Ascending aorta (tissue), 2 donors: ENCODE data around the gene ZNF215. TPM values are rescaled to one million over a fixed set of nuclear protein-coding genes. Genes with fewer than 3 reads are reported as not detected.
A peak's percentile ranks its signal among the peaks of the same experiment; 100 is the strongest.

Experiments
- DNase-seq, 2 donors: peaks; one replicate each; pipeline ENCODE4 v3.0.0-alpha.2; 2019; ENCODE audit warnings: low spot score in 2 of 2
- H3K27ac ChIP-seq, 2 donors: fragments of 200-600 bp; sonication (generic); one replicate each; pipeline ENCODE4 v1.5.1; 2016 to 2017; ENCODE audit warnings: mild to moderate bottlenecking in 1 of 2
- H3K27me3 ChIP-seq: fragments of 200-600 bp; sonication (generic); one replicate; pipeline ENCODE4 v1.5.1; 2017
- H3K36me3 ChIP-seq, 2 donors: fragments of 200-600 bp; sonication (generic); one replicate each; pipeline ENCODE4 v1.5.1; 2016
- H3K4me1 ChIP-seq, 2 donors: fragments of 200-600 bp; sonication (generic); one replicate each; pipeline ENCODE4 v1.5.1; 2016 to 2017; ENCODE audit warnings: mild to moderate bottlenecking in 1 of 2
- H3K4me3 ChIP-seq, 2 donors: fragments of 200-600 bp; sonication (generic); one replicate each; pipeline ENCODE4 v1.5.1; 2016 to 2017; ENCODE audit warnings: mild to moderate bottlenecking in 1 of 2
- H3K9me3 ChIP-seq, 2 donors: fragments of 200-600 bp; sonication (generic); one replicate each; pipeline ENCODE4 v1.5.1; 2016
- intact Hi-C: fragments of 100-400 bp; cut with DNase I; formaldehyde crosslinking; loops from one replicate; pipeline ENCODE4 v1.15.1; 2023
- total RNA-seq: library from RNA; depleted of rRNA; stranded (reverse); fragments of >200 nt; gene quantifications from one replicate; pipeline ENCODE4 v1.1.0, GENCODE V29; 2016
- TF ChIP-seq, protein P1 (sequence below), 3 experiments: fragments of 200-600 bp in 2 of 3; fragments of 450-650 bp in 1 of 3; sonication (generic) in 2 of 3; IDR thresholded peaks; one replicate each; pipeline ENCODE4 v1.5.1; 2016 to 2019; ENCODE audit warnings: antibody characterized with exemption in 3 of 3, mild to moderate bottlenecking in 1 of 3, moderate library complexity in 1 of 3

The ZNF215 gene
- total RNA-seq, 1 donor from 2014 or later, result not detected

GRCh38 chr11:6911378-6911777, 14.8 kb upstream of the ZNF215 start:
- no peak for DNase-seq
- TF ChIP-seq, protein P1, sequence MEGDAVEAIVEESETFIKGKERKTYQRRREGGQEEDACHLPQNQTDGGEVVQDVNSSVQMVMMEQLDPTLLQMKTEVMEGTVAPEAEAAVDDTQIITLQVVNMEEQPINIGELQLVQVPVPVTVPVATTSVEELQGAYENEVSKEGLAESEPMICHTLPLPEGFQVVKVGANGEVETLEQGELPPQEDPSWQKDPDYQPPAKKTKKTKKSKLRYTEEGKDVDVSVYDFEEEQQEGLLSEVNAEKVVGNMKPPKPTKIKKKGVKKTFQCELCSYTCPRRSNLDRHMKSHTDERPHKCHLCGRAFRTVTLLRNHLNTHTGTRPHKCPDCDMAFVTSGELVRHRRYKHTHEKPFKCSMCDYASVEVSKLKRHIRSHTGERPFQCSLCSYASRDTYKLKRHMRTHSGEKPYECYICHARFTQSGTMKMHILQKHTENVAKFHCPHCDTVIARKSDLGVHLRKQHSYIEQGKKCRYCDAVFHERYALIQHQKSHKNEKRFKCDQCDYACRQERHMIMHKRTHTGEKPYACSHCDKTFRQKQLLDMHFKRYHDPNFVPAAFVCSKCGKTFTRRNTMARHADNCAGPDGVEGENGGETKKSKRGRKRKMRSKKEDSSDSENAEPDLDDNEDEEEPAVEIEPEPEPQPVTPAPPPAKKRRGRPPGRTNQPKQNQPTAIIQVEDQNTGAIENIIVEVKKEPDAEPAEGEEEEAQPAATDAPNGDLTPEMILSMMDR (IDR thresholded peaks at IDR 0.05), result no peak
- no peaks in the 10 kb centered on the region for H3K36me3 ChIP-seq
- no peaks in the 10 kb centered on the region for H3K27me3 ChIP-seq
- H3K9me3 ChIP-seq, result no peaks in the 10 kb centered on the region
- H3K4me3 ChIP-seq, result no peak overlapping the region
- H3K4me1 ChIP-seq, result no peaks in the 10 kb centered on the region
- intact Hi-C loops, result no loop called here
- no peak overlapping the region for H3K27ac ChIP-seq

GRCh38 chr11:6911948-6912347, 14.3 kb upstream of the ZNF215 start:
- TF ChIP-seq, protein P1 (IDR thresholded peaks at IDR 0.05), result no peak
- H3K27me3 ChIP-seq, result no peaks in the 10 kb centered on the region
- DNase-seq, result no peak
- H3K4me3 ChIP-seq, result no peak overlapping the region
- H3K4me1 ChIP-seq, result no peaks in the 10 kb centered on the region
- H3K27ac ChIP-seq, result no peak overlapping the region
- intact Hi-C loops, result no loop called here
- H3K36me3 ChIP-seq, result no peaks in the 10 kb centered on the region
- no peaks in the 10 kb centered on the region for H3K9me3 ChIP-seq

DNA sequence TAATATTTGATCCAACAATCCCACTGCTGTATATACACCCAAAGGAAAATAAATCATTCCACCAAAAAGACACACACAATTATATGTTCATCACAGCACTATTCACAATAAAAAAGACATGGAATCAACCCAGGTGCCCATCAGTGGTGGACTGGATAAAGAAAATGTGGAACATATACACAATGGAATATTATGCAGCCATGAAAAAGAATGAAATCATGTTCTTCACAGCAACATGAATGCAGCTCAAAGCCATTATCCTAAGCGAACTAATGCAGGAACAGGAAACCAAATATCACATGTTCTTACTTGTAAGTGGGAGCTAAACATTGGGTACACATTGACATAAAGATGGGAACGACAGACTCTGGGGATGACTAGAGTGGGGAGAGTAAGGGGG, 6.5 kb upstream of the ZNF215 start:
- TF ChIP-seq, protein P1 (IDR thresholded peaks at IDR 0.05), result no peak
- H3K27ac ChIP-seq, result no peak overlapping the region
- no peaks in the 10 kb centered on the region for H3K27me3 ChIP-seq
- DNase-seq, result no peak
- H3K36me3 ChIP-seq, result no peaks in the 10 kb centered on the region
- H3K9me3 ChIP-seq, result no peaks in the 10 kb centered on the region
- no peak overlapping the region for H3K4me3 ChIP-seq
- no peaks in the 10 kb centered on the region for H3K4me1 ChIP-seq
- intact Hi-C loops, result no loop called here

DNA sequence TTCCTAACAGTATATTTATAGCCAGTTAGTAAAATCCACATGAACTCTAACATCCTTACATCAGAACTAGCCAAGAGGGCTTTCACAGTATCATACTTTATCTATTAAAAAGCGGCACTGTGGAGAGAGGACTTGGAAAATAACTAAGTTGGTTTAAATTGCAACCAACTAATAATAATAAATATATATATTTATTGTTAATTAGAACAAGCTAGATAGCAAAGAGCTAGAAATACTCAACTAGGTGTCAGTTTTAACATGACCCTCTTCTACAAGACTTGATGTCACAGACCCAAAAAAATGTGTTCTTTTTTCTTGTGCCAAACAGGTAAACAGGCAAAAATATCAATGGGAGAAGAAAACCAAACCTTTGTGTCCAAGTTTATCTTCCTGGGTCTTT, 5.5 kb upstream of the ZNF215 start, which contains the start of gene OR2D3:
Gene OR2D3 (plus strand): TSS at position 301 of the 400 bp plus-strand sequence. CDS start 0 bp downstream, at position 301.
- intact Hi-C loops, result no loop called here
- no peak for DNase-seq
- H3K4me1 ChIP-seq, result no peaks in the 10 kb centered on the region
- no peaks in the 10 kb centered on the region for H3K9me3 ChIP-seq
- H3K36me3 ChIP-seq, result no peaks in the 10 kb centered on the region
- TF ChIP-seq, protein P1 (IDR thresholded peaks at IDR 0.05), result no peak
- H3K27ac ChIP-seq, result no peak within 1 kb of the TSS
- no peak within 1 kb of the TSS for H3K4me3 ChIP-seq
- no peaks in the 10 kb centered on the region for H3K27me3 ChIP-seq

- Histone ChIP-seq H3K27ac (peak overlapping the region in 1 of 2 donors; percentile 61), H3K36me3 (no peaks in the 10 kb centered on the region)
Observed at GRCh38 chr11:6925007-6925577, 1.1 kb upstream of the ZNF215 start.

More at GRCh38 chr11:6925007-6925577, 1.1 kb upstream of the ZNF215 start:
- Histone ChIP-seq H3K4me1 (peaks cover 0 to 3% of the 10 kb centered on the region in 2 donors), H3K27me3 (no peaks in the 10 kb centered on the region), H3K4me3 (no peak overlapping the region), H3K9me3 (no peaks in the 10 kb centered on the region)
- TF ChIP-seq, protein P1 (IDR thresholded peaks at IDR 0.05), result no peak
- intact Hi-C loops, result no loop called here
- no peak for DNase-seq
